HepG2 (cell line): Measurements from ENCODE around the gene UBE2S. TPM values are rescaled to one million over a fixed set of nuclear protein-coding genes. Genes with fewer than 3 reads are reported as not detected.
A peak's percentile ranks its signal among the peaks of the same experiment; 100 is the strongest.

Experiments
- ARNT2 ChIP-seq: sonication (generic); formaldehyde crosslinking; IDR thresholded peaks from 2 replicates; pipeline ENCODE4 v1.8.0; 2022; ENCODE audit warnings: mild to moderate bottlenecking, low read depth, missing genetic modification reagents, moderate library complexity
- GATA4 ChIP-seq: sonication (generic); IDR thresholded peaks from 2 replicates; pipeline ENCODE4 v1.6.1; 2016; ENCODE audit warnings: antibody characterized with exemption, low read depth, borderline replicate concordance
- KLF9 ChIP-seq: IDR thresholded peaks from 2 replicates; pipeline ENCODE4 v1.6.1; 2016; ENCODE audit warnings: low read depth
- KMT2B ChIP-seq: IDR thresholded peaks from 2 replicates; pipeline ENCODE4 v1.6.1; 2016; ENCODE audit warnings: missing genetic modification reagents, missing compliant biosample characterization
- MBD4 ChIP-seq: IDR thresholded peaks from 2 replicates; pipeline ENCODE4 v1.6.1; 2012; ENCODE audit warnings: low read length, inconsistent platforms, borderline replicate concordance
- NFKB2 ChIP-seq: sonication (generic); formaldehyde crosslinking; IDR thresholded peaks from 2 replicates; pipeline ENCODE4 v1.4.0; 2020; ENCODE audit warnings: missing genetic modification reagents, borderline replicate concordance
- NFYC ChIP-seq: IDR thresholded peaks from 2 replicates; pipeline ENCODE4 v1.6.1; 2016; ENCODE audit warnings: missing genetic modification reagents, missing compliant biosample characterization
- PATZ1 ChIP-seq: sonication (generic); formaldehyde crosslinking; IDR thresholded peaks from 2 replicates; pipeline ENCODE4 v1.4.0; 2020; ENCODE audit warnings: missing genetic modification reagents
- RFX5 ChIP-seq: IDR thresholded peaks from 2 replicates; pipeline ENCODE4 v1.6.1; 2011; ENCODE audit warnings: low read depth, low read length, improper control_type of control experiment
- RXRB ChIP-seq: IDR thresholded peaks from 2 replicates; pipeline ENCODE4 v1.6.1; 2016; ENCODE audit warnings: borderline replicate concordance, missing genetic modification reagents, missing compliant biosample characterization
- SIX4 ChIP-seq: sonication (generic); formaldehyde crosslinking; IDR thresholded peaks from 2 replicates; pipeline ENCODE4 v1.4.0; 2020; ENCODE audit warnings: missing genetic modification reagents
- ZBED4 ChIP-seq: sonication (generic); formaldehyde crosslinking; IDR thresholded peaks from 2 replicates; pipeline ENCODE4 v1.4.0; 2020; ENCODE audit warnings: missing genetic modification reagents, borderline replicate concordance
- ZBTB44 ChIP-seq: sonication (generic); formaldehyde crosslinking; IDR thresholded peaks from 2 replicates; pipeline ENCODE4 v1.4.0; 2020; ENCODE audit warnings: missing genetic modification reagents
- ZKSCAN8 ChIP-seq: IDR thresholded peaks from 2 replicates; pipeline ENCODE4 v1.6.1; 2016; ENCODE audit warnings: borderline replicate concordance, missing genetic modification reagents, missing compliant biosample characterization
- ZNF234 ChIP-seq: sonication (generic); formaldehyde crosslinking; conservative IDR thresholded peaks from 2 replicates; pipeline ENCODE4 v1.5.1; 2020; ENCODE audit warnings: mild to moderate bottlenecking, missing genetic modification reagents
- ZNF275 ChIP-seq: sonication (generic); formaldehyde crosslinking; IDR thresholded peaks from 2 replicates; pipeline ENCODE4 v1.8.0; 2022; ENCODE audit warnings: missing genetic modification reagents, mild to moderate bottlenecking, inconsistent platforms, borderline replicate concordance
- ZNF563 ChIP-seq: sonication (generic); formaldehyde crosslinking; IDR thresholded peaks from 2 replicates; pipeline ENCODE4 v1.8.0; 2022; ENCODE audit warnings: mild to moderate bottlenecking, moderate library complexity, missing genetic modification reagents
- ZSCAN21 ChIP-seq: sonication (generic); formaldehyde crosslinking; IDR thresholded peaks from 2 replicates; pipeline ENCODE4 v1.8.0; 2022; ENCODE audit warnings: mild to moderate bottlenecking, missing genetic modification reagents, moderate library complexity, borderline replicate concordance
- polyA plus RNA-seq, 8 experiments: library from polyadenylated mRNA; depleted of rRNA in 3 of 8; stranded (reverse) in 7 of 8; unstranded in 1 of 8; fragments of >200 nt; fragmentation: Illumina TruSeq in 4 of 8; extraction: Trizol in 4 of 8; gene quantifications; 2 replicates each; pipeline versions ENCODE4 v1.2.1 to v1.2.3, GENCODE V29; 2011 to 2016; ENCODE audit warnings: low read depth in 4 of 8, missing spikeins in 1 of 8, mixed read lengths in 1 of 8; ENCODE audit not compliant: insufficient read depth in 1 of 8
- total RNA-seq, 5 experiments: library from RNA; depleted of rRNA; stranded (reverse); fragments of >200 nt; fragmentation: Illumina TruSeq; extraction: Trizol; gene quantifications; 2 replicates each; pipeline ENCODE4 v1.2.3, GENCODE V29; 2016; ENCODE audit warnings: low read depth in 1 of 5

The UBE2S gene
- total and polyA plus RNA-seq, 2 of the 13 experiments (the other 11 are each of a cell fraction or from before 2014, with no cell fraction given), result 32.2 to 39.3 TPM

- TF ChIP-seq SIX4 (CRISPR knock-in tag) (peak; percentile 59; the same call in 1 of the 2 replicates), RXRB (CRISPR knock-in tag) (peak; percentile 66), NFKB2 (CRISPR knock-in tag) (peak; percentile 84), ZBED4 (CRISPR knock-in tag) (0 out of 2 replicates have a peak, but pooled peaks have one; percentile 45), RFX5 (no peak), ZNF234 (CRISPR knock-in tag) (no peak), ZSCAN21 (0 out of 2 replicates have a peak, but pooled peaks have one; percentile 72), MBD4 (no peak), PATZ1 (CRISPR knock-in tag) (0 out of 2 replicates have a peak, but pooled peaks have one; percentile 16), GATA4 (no peak), KMT2B (0 out of 2 replicates have a peak, but pooled peaks have one; percentile 34), NFYC (CRISPR knock-in tag) (0 out of 2 replicates have a peak, but pooled peaks have one; percentile 17), ARNT2 (peak; percentile 71; the same call in 1 of the 2 replicates), ZKSCAN8 (CRISPR knock-in tag) (no peak), ZBTB44 (CRISPR knock-in tag) (peak; percentile 92), ZNF563 (peak; percentile 68; the same call in 1 of the 2 replicates), ZNF275 (no peak), KLF9 (CRISPR knock-in tag) (0 out of 2 replicates have a peak, but pooled peaks have one; percentile 44)
These were observed 29.8 kb upstream of the UBE2S start (continued) for GRCh38 chr19:55437410-55437809.
